HCT116 (cell line): ENCODE results near the gene CD9. TPM values are rescaled to one million over a fixed set of nuclear protein-coding genes. Genes with fewer than 3 reads are reported as not detected.

Experiments used
- ATAC-seq: fragments of 200-7000 bp; cut with Tn5 transposase; 2 replicates; pipeline ENCODE4 v1.9.1; 2020; ENCODE audit warnings: mild to moderate bottlenecking, moderate library complexity
- BruUV-seq: library from RNA; stranded (reverse); fragments of 400-500 nt; replicated peaks from 2 replicates; lab custom pipeline; 2021; lab: Mats Ljungman, UMichigan
- CTCF ChIA-PET: fragments of 300-600 bp; sonication (Branson Sonifier 250); formaldehyde crosslinking; loops from one replicate; lab custom pipeline; 2021; ENCODE audit warnings: antibody characterized with exemption; lab: Charles Lee
- POLR2A ChIA-PET: fragments of 300-600, 350-600 bp; sonication (Branson Sonifier 250); formaldehyde crosslinking; loops from one replicate; lab custom pipeline; 2021; ENCODE audit warnings: antibody characterized with exemption; lab: Charles Lee
- RAD21 ChIA-PET, 2 experiments: fragments of 300-600 bp; sonication (Branson Sonifier 250); formaldehyde crosslinking; loops; one replicate each; lab custom pipeline; 2023; ENCODE audit warnings: low total read pairs in 2 of 2; ENCODE audit not compliant: uncharacterized antibody in 2 of 2, unreplicated experiment in 2 of 2, low non-redundant PET in 1 of 2; lab: Charles Lee
- DNase-seq: peaks from one replicate; pipeline ENCODE4 v3.0.0-alpha.2; 2010; ENCODE audit warnings: low read depth, low spot score
- H2AFZ ChIP-seq: fragments of 200-600 bp; shearing (Covaris generic), sonication (generic); 2 replicates; pipeline ENCODE4 v1.6.1; 2017; ENCODE audit warnings: low read depth, mixed run types, mixed read lengths, antibody characterized with exemption, low read length; ENCODE audit not compliant: poor library complexity, severe bottlenecking
- H3K27ac ChIP-seq: 2 replicates; pipeline ENCODE4 v1.5.1; 2012; ENCODE audit warnings: low read depth, low read length
- H3K27me3 ChIP-seq: fragments of 200-600 bp; sonication (generic); 2 replicates; pipeline ENCODE4 v1.6.1; 2016; ENCODE audit warnings: mixed run types, low read length, mixed read lengths; ENCODE audit not compliant: insufficient read depth
- H3K36me3 ChIP-seq, 2 experiments: fragments of 200-500 bp in 1 of 2; fragments of 200-600 bp in 1 of 2; sonication (Bioruptor generic) in 1 of 2; sonication (generic) in 1 of 2; 2 replicates each; pipeline versions ENCODE4 v1.5.1 to v1.6.1; 2014 to 2016; ENCODE audit warnings: low read length in 2 of 2, inconsistent platforms in 1 of 2, mixed read lengths in 1 of 2, mixed run types in 1 of 2; ENCODE audit not compliant: insufficient read depth in 2 of 2, control insufficient read depth in 1 of 2
- H3K4me1 ChIP-seq, 2 experiments: fragments of 200-600 bp in 1 of 2; sonication (generic) in 1 of 2; 2 replicates each; pipeline versions ENCODE4 v1.5.1 to v1.6.1; 2012 to 2017; ENCODE audit warnings: low read length in 2 of 2, inconsistent platforms in 1 of 2, mild to moderate bottlenecking in 1 of 2, mixed read lengths in 1 of 2, mixed run types in 1 of 2, moderate library complexity in 1 of 2; ENCODE audit not compliant: insufficient read depth in 2 of 2, control insufficient read depth in 1 of 2
- H3K4me2 ChIP-seq: fragments of 200-600 bp; sonication (generic); 2 replicates; pipeline ENCODE4 v1.6.1; 2017; ENCODE audit warnings: mixed run types, low read length, mixed read lengths
- H3K4me3 ChIP-seq, 2 experiments: fragments of 200-600 bp in 1 of 2; sonication (generic) in 1 of 2; replicated peaks in 1 of 2; 2 replicates each; pipeline ENCODE4 v1.5.1; 2011 to 2016; ENCODE audit warnings: low read length in 2 of 2, control low read depth in 1 of 2, low read depth in 1 of 2, mild to moderate bottlenecking in 1 of 2, mixed read lengths in 1 of 2, mixed run types in 1 of 2
- H3K79me2 ChIP-seq: fragments of 200-600 bp; sonication (generic); 2 replicates; pipeline ENCODE4 v1.6.1; 2017; ENCODE audit warnings: mild to moderate bottlenecking, mixed run types, low read length, moderate library complexity, mixed read lengths; ENCODE audit not compliant: insufficient read depth
- H3K9ac ChIP-seq: fragments of 200-600 bp; sonication (generic); 2 replicates; pipeline ENCODE4 v1.6.1; 2016; ENCODE audit warnings: low read length, mixed read lengths
- H3K9me2 ChIP-seq: fragments of 200-600 bp; sonication (generic), shearing (Covaris generic); 2 replicates; pipeline ENCODE4 v1.6.1; 2017; ENCODE audit warnings: mixed run types, mild to moderate bottlenecking, moderate library complexity; ENCODE audit not compliant: insufficient read depth
- H3K9me3 ChIP-seq, 2 experiments: fragments of 200-500 bp in 1 of 2; fragments of 200-600 bp in 1 of 2; sonication (Bioruptor generic) in 1 of 2; sonication (generic) in 1 of 2; 2 replicates each; pipeline ENCODE4 v1.6.1; 2014 to 2017; ENCODE audit warnings: low read length in 2 of 2, mixed read lengths in 2 of 2, inconsistent platforms in 1 of 2, low read depth in 1 of 2, mild to moderate bottlenecking in 1 of 2, mixed run types in 1 of 2, moderate library complexity in 1 of 2; ENCODE audit not compliant: control insufficient read depth in 1 of 2, insufficient read depth in 1 of 2
- H4K20me1 ChIP-seq: fragments of 200-600 bp; sonication (generic), shearing (Covaris generic); 2 replicates; pipeline ENCODE4 v1.6.1; 2017; ENCODE audit warnings: mixed run types, mild to moderate bottlenecking, moderate library complexity; ENCODE audit not compliant: insufficient read depth
- ATF3 ChIP-seq: IDR thresholded peaks from 2 replicates; pipeline ENCODE4 v1.6.1; 2012
- CBX3 ChIP-seq: IDR thresholded peaks from 2 replicates; pipeline ENCODE4 v1.6.1; 2012; ENCODE audit warnings: low read depth
- CEBPB ChIP-seq: IDR thresholded peaks from 2 replicates; pipeline ENCODE4 v1.6.1; 2012; ENCODE audit warnings: low read depth
- EGR1 ChIP-seq: IDR thresholded peaks from 2 replicates; pipeline ENCODE4 v1.6.1; 2012; ENCODE audit warnings: low read depth
- ELF1 ChIP-seq: IDR thresholded peaks from 2 replicates; pipeline ENCODE4 v1.6.1; 2012; ENCODE audit warnings: low read depth, borderline replicate concordance
- EZH2 ChIP-seq: fragments of 200-600 bp; sonication (generic); IDR thresholded peaks from 2 replicates; pipeline ENCODE4 v1.6.1; 2017; ENCODE audit warnings: antibody characterized with exemption, mixed run types
- EZH2phosphoT487 ChIP-seq: fragments of 200-600 bp; IDR thresholded peaks from 2 replicates; pipeline ENCODE4 v1.6.1; 2018; ENCODE audit warnings: antibody characterized with exemption, borderline replicate concordance
- MAX ChIP-seq: IDR thresholded peaks from 2 replicates; pipeline ENCODE4 v1.6.1; 2012
- POLR2A ChIP-seq: IDR thresholded peaks from 2 replicates; pipeline ENCODE4 v1.7.0; 2011; ENCODE audit warnings: borderline replicate concordance; ENCODE audit not compliant: insufficient read depth, insufficient read length; ENCODE audit errors: extremely low read depth
- RAD21 ChIP-seq: IDR thresholded peaks from 2 replicates; pipeline ENCODE4 v1.6.1; 2012; ENCODE audit warnings: low read depth, mild to moderate bottlenecking
- REST ChIP-seq: IDR thresholded peaks from 2 replicates; pipeline ENCODE4 v1.6.1; 2012; ENCODE audit warnings: low read depth
- SRF ChIP-seq: IDR thresholded peaks from 2 replicates; pipeline ENCODE4 v1.6.1; 2012; ENCODE audit warnings: low read depth
- YY1 ChIP-seq: IDR thresholded peaks from 2 replicates; pipeline ENCODE4 v1.6.1; 2011; ENCODE audit warnings: low read length, low read depth, moderate library complexity, mild to moderate bottlenecking; ENCODE audit not compliant: insufficient replicate concordance; ENCODE audit errors: extremely low read depth
- ZBTB33 ChIP-seq: IDR thresholded peaks from 2 replicates; pipeline ENCODE4 v1.6.1; 2011; ENCODE audit warnings: mild to moderate bottlenecking, low read length, moderate library complexity; ENCODE audit not compliant: insufficient replicate concordance; ENCODE audit errors: extremely low read depth
- ZFX ChIP-seq: fragments of 450-650 bp; IDR thresholded peaks from 2 replicates; pipeline ENCODE4 v1.6.1; 2017
- ZNF274 ChIP-seq: fragments of 200-500 bp; sonication (Bioruptor generic); IDR thresholded peaks from 2 replicates; pipeline ENCODE4 v1.6.1; 2014; ENCODE audit warnings: mild to moderate bottlenecking, low read depth, low read length, inconsistent platforms
- intact Hi-C: fragments of 100-400 bp; cut with micrococcal nuclease; formaldehyde crosslinking; loops from 2 replicates; pipeline ENCODE4 v1.10.0; 2022
- total RNA-seq: library from RNA; stranded (reverse); gene quantifications from one replicate; pipeline ENCODE4 v1.2.1, GENCODE V29; 2021; ENCODE audit not compliant: unreplicated experiment
- TF ChIP-seq, protein P1 (sequence below), 3 experiments: fragments of 200-600 bp in 1 of 3; sonication (generic) in 1 of 3; IDR thresholded peaks in 2 of 3; conservative IDR thresholded peaks in 1 of 3; 2 replicates each; pipeline ENCODE4 v1.5.1; 2012 to 2017; ENCODE audit warnings: low read depth in 2 of 3, low read length in 2 of 3, antibody characterized with exemption in 1 of 3, borderline replicate concordance in 1 of 3, control low read depth in 1 of 3, mild to moderate bottlenecking in 1 of 3, mixed read lengths in 1 of 3, mixed run types in 1 of 3, moderate library complexity in 1 of 3; ENCODE audit not compliant: insufficient read depth in 1 of 3

Gene CD9
- total RNA-seq, 1 experiment from 2014 or later, result 182 TPM

GRCh38 chr12:6241495-6241894 lies 41.3 kb downstream of the CD9 start:
- Histone ChIP-seq H3K79me2 (no peaks in the 10 kb centered on the region), H3K27ac (no peak overlapping the region)
- TF ChIP-seq EZH2phosphoT487 (no peak), EZH2 (no peak), ZFX (no peak), CBX3 (no peak), ZNF274 (no peak), SRF (no peak), ATF3 (no peak), RAD21 (no peak), ELF1 (no peak), EGR1 (no peak), YY1 (no peak), POLR2A (no peak), MAX (no peak), ZBTB33 (no peak), CEBPB (no peak), REST (no peak)
- TF ChIP-seq, protein P1, sequence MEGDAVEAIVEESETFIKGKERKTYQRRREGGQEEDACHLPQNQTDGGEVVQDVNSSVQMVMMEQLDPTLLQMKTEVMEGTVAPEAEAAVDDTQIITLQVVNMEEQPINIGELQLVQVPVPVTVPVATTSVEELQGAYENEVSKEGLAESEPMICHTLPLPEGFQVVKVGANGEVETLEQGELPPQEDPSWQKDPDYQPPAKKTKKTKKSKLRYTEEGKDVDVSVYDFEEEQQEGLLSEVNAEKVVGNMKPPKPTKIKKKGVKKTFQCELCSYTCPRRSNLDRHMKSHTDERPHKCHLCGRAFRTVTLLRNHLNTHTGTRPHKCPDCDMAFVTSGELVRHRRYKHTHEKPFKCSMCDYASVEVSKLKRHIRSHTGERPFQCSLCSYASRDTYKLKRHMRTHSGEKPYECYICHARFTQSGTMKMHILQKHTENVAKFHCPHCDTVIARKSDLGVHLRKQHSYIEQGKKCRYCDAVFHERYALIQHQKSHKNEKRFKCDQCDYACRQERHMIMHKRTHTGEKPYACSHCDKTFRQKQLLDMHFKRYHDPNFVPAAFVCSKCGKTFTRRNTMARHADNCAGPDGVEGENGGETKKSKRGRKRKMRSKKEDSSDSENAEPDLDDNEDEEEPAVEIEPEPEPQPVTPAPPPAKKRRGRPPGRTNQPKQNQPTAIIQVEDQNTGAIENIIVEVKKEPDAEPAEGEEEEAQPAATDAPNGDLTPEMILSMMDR (IDR thresholded peaks at IDR 0.05 in 2 of 3, conservative IDR thresholded peaks at IDR 0.05 in 1 of 3; ENCODE audit: borderline replicate concordance in 1 of 3, insufficient read depth in 1 of 3, low read depth in 2 of 3, low read length in 2 of 3), result no peak
- TF ChIP-seq, all 23 proteins: peak for 0
- ChIA-PET POLR2A (no interaction called here), CTCF (interaction anchor here (1.5 kb wide), 1 partner anchor 253 kb away, joined by 5 read pairs; no protein-coding TSS in a partner anchor), RAD21 (no interaction called here)
- H3K36me3 ChIP-seq, result peaks cover 12 to 13% of the 10 kb centered on the region in 2 experiments
- intact Hi-C loops, result no loop called here
- no peaks in the 10 kb centered on the region for H3K27me3 ChIP-seq
- no peaks in the 10 kb centered on the region for H4K20me1 ChIP-seq
- no TSS peak for BruUV-seq
- H3K4me1 ChIP-seq, result peaks cover 9 to 11% of the 10 kb centered on the region in 2 experiments; a peak in 3 of 4 replicates
- H3K9me3 ChIP-seq, result no peaks in the 10 kb centered on the region
- no peak overlapping the region for H3K9ac ChIP-seq
- no peaks in the 10 kb centered on the region for H3K9me2 ChIP-seq
- H3K4me3 ChIP-seq, result no peak overlapping the region
- DNase-seq, result no peak
- H2AFZ ChIP-seq, result no peak overlapping the region
- 0 out of 2 replicates have a peak, but pooled peaks have one; percentile 25 for ATAC-seq
- no peak overlapping the region for H3K4me2 ChIP-seq
